ENCODE data around the gene RNASEH1. TPM values are rescaled to one million over a fixed set of nuclear protein-coding genes. Genes with fewer than 3 reads are reported as not detected.

The RNASEH1 gene
- total and polyA plus RNA-seq, 2 of the 4 experiments (the other 2 are of a cell fraction) = 23.5 to 23.7 TPM

GRCh38 chr2:3518496-3519254, 39.5 kb downstream of the RNASEH1 start:
- dilution Hi-C loops (cut with HindIII; ENCODE audit: low sequenced_read_pairs, unreplicated experiment) (no loop called here), intact Hi-C loops (cut with micrococcal nuclease) (no loop called here), in situ Hi-C loops (cut with MboI; ENCODE audit: low sequenced_read_pairs) (no loop called here)
- no peak overlapping the region for H2BK15ac ChIP-seq (ENCODE audit: low read depth, low read length)
- no peaks in the 10 kb centered on the region for H4K20me1 ChIP-seq (ENCODE audit: insufficient read depth, low read length)
- H2AFZ ChIP-seq (replicated peaks; ENCODE audit: low read length, poor library complexity) = peak overlapping the region; percentile 95
- peak overlapping the region; percentile 95 for H3K14ac ChIP-seq (replicated peaks; ENCODE audit: low read depth, low read length)
- peak overlapping the region; percentile 83 for H3K27ac ChIP-seq (ENCODE audit: insufficient read depth, low read length)
- peak overlapping the region; percentile 79 for H3K4me3 ChIP-seq (ENCODE audit: insufficient read depth, low read depth, low read length)
- BruUV-seq (replicated peaks) = no TSS peak
- H3K56ac ChIP-seq (ENCODE audit: extremely low read depth, insufficient read depth, low read length) = peak overlapping the region; percentile 78
- no peaks in the 10 kb centered on the region for H3K9me3 ChIP-seq (ENCODE audit: control insufficient read depth, insufficient read depth, low read length)
- peak overlapping the region; percentile 56; the same call in 1 of the 2 replicates for H2AK5ac ChIP-seq (ENCODE audit: low read depth, low read length)
- H4K91ac ChIP-seq (ENCODE audit: insufficient read depth, low read depth, low read length) = peak overlapping the region; percentile 80
- 1% methylated on average over 44 of the region's 67 CpGs; no CpG with 5 or more reads in 1 of the 2 experiments for WGBS, 2 experiments (ENCODE audit: extremely low coverage in 2 of 2, insufficient read length in 1 of 2)
- ChIA-PET POLR2A (ENCODE audit: unreplicated experiment) (interaction anchor here (1.0 kb wide), 1 partner anchor 39 kb away, joined by 3 read pairs; no protein-coding TSS in a partner anchor), CTCF (no interaction called here)
- ATAC-seq (ENCODE audit: low read depth) (peak; percentile 85), DNase-seq (peak; percentile 96)
- H2BK5ac ChIP-seq (ENCODE audit: low read depth, low read length, poor library complexity, severe bottlenecking) = peak overlapping the region; percentile 83
- H3K18ac ChIP-seq (ENCODE audit: low read depth, low read length) = peak overlapping the region; percentile 45
- H3K9me1 ChIP-seq (ENCODE audit: insufficient read depth, low read length) = peaks cover 10% of the 10 kb centered on the region
- H4K5ac ChIP-seq (ENCODE audit: low read depth, low read length) = peak overlapping the region; percentile 53; the same call in 1 of the 2 replicates
- no peak overlapping the region for H2BK20ac ChIP-seq (ENCODE audit: low read depth, low read length)
- peak overlapping the region; percentile 80 for H3K9ac ChIP-seq (ENCODE audit: low read depth, low read length)
- peaks cover 26 to 39% of the 10 kb centered on the region in 2 experiments for H3K79me1 ChIP-seq (ENCODE audit: low read depth in 1 of 2, low read length in 2 of 2)
- peak overlapping the region; percentile 98 for H3K4me2 ChIP-seq (ENCODE audit: low read depth, low read length)
- peaks cover 8% of the 10 kb centered on the region for H3K4me1 ChIP-seq (ENCODE audit: control insufficient read depth, insufficient read depth, low read length)
- H4K8ac ChIP-seq (ENCODE audit: low read depth in 2 of 2, low read length in 2 of 2) = peak overlapping the region; percentile 51 to 92; a peak in 2 of 4 replicates
- peak overlapping the region; percentile 78 for H3K23ac ChIP-seq (ENCODE audit: low read depth, low read length)
- H3K4ac ChIP-seq (ENCODE audit: low read depth, low read length) = peak overlapping the region; percentile 83
- peak overlapping the region; percentile 82 for H2AK9ac ChIP-seq (replicated peaks; ENCODE audit: low read depth, low read length, poor library complexity)
- H3K27me3 ChIP-seq (ENCODE audit: control insufficient read depth, insufficient read depth, low read length) = no peaks in the 10 kb centered on the region
- H2BK120ac ChIP-seq (ENCODE audit: low read depth, low read length) = peak overlapping the region; percentile 26; the same call in 1 of the 2 replicates
- H3K36me3 ChIP-seq (ENCODE audit: control insufficient read depth, insufficient read depth, low read length) = peaks cover 2% of the 10 kb centered on the region; the same call in 1 of the 2 replicates
- TF ChIP-seq NFE2L2 (IDR thresholded peaks at IDR 0.05; ENCODE audit: low read depth, low read length) (no peak), RAD21 (IDR thresholded peaks at IDR 0.05; ENCODE audit: low read length) (no peak), RCOR1 (IDR thresholded peaks at IDR 0.05; ENCODE audit: insufficient replicate concordance, low read length) (no peak), MAFK (IDR thresholded peaks at IDR 0.05; ENCODE audit: low read depth, low read length) (no peak), SMC3 (IDR thresholded peaks at IDR 0.05; ENCODE audit: low read depth, low read length) (no peak), FOS (IDR thresholded peaks at IDR 0.05; ENCODE audit: low read depth, low read length) (0 out of 2 replicates have a peak, but pooled peaks have one; percentile 9), MXI1 (IDR thresholded peaks at IDR 0.05; ENCODE audit: borderline replicate concordance, low read depth, low read length) (no peak), ELK1 (IDR thresholded peaks at IDR 0.05; ENCODE audit: borderline replicate concordance, low read depth, low read length) (no peak), RFX5 (IDR thresholded peaks at IDR 0.05; ENCODE audit: low read depth, low read length) (no peak), BHLHE40 (IDR thresholded peaks at IDR 0.05; ENCODE audit: low read depth, low read length) (no peak; the same call in 1 of the 2 replicates), CHD1 (IDR thresholded peaks at IDR 0.05; ENCODE audit: low read depth, low read length) (no peak), CEBPB (IDR thresholded peaks at IDR 0.05; ENCODE audit: low read depth, low read length) (no peak), MAZ (IDR thresholded peaks at IDR 0.05; ENCODE audit: borderline replicate concordance, low read depth, low read length) (peak; percentile 95; the same call in 1 of the 2 replicates), POLR2A (IDR thresholded peaks at IDR 0.05; ENCODE audit: low read depth, low read length) (peak; percentile 48)
- TF ChIP-seq, protein P1, sequence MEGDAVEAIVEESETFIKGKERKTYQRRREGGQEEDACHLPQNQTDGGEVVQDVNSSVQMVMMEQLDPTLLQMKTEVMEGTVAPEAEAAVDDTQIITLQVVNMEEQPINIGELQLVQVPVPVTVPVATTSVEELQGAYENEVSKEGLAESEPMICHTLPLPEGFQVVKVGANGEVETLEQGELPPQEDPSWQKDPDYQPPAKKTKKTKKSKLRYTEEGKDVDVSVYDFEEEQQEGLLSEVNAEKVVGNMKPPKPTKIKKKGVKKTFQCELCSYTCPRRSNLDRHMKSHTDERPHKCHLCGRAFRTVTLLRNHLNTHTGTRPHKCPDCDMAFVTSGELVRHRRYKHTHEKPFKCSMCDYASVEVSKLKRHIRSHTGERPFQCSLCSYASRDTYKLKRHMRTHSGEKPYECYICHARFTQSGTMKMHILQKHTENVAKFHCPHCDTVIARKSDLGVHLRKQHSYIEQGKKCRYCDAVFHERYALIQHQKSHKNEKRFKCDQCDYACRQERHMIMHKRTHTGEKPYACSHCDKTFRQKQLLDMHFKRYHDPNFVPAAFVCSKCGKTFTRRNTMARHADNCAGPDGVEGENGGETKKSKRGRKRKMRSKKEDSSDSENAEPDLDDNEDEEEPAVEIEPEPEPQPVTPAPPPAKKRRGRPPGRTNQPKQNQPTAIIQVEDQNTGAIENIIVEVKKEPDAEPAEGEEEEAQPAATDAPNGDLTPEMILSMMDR (conservative IDR thresholded peaks at IDR 0.05; ENCODE audit: low read depth, low read length) = no peak
